Measurements from ENCODE around the gene TMEM184A. TPM values are rescaled to one million over a fixed set of nuclear protein-coding genes. Genes with fewer than 3 reads are reported as not detected.

TMEM184A gene
- total RNA-seq, 2 donors from 2014 or later = 0.28 TPM; not detected in 1

DNA sequence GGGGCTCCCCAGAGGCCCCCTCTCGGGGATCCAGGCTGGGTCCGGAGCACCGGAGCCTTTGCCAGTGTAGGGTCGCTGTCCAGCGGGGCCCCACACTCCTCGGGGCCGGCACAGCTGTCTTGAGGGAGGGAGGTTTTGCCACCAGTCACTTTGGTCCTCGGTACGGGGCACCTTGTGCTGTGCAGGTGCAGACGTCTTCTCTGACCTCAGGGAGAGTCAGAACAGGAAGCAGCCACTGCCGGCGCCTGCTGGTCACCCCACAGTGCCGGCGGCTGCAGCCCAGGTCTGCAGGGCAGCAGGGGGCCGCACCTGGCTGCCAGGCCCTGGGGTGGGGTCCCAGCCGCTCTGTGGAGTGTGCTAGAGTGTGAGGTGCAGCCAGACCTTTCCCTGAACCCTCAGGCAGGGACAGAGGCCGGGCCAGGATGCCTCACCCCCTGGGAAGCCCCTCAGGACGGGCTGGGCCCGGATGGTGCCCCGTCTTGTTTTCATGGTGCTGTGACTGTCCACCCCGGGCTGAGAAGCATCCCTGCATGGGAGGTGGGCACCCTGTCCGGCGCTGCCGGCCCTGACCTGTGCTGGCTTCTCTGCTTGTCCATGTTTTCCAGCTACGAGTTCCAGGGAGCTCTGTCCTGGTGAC lies 17.3 kb downstream of the TMEM184A start:
- Histone ChIP-seq H3K4me1 (peaks cover 0 to 56% of the 10 kb centered on the region in 2 donors), H3K36me3 (peaks cover 52% of the 10 kb centered on the region)
- DNase-seq (ENCODE audit: low spot score) = no peak

DNA sequence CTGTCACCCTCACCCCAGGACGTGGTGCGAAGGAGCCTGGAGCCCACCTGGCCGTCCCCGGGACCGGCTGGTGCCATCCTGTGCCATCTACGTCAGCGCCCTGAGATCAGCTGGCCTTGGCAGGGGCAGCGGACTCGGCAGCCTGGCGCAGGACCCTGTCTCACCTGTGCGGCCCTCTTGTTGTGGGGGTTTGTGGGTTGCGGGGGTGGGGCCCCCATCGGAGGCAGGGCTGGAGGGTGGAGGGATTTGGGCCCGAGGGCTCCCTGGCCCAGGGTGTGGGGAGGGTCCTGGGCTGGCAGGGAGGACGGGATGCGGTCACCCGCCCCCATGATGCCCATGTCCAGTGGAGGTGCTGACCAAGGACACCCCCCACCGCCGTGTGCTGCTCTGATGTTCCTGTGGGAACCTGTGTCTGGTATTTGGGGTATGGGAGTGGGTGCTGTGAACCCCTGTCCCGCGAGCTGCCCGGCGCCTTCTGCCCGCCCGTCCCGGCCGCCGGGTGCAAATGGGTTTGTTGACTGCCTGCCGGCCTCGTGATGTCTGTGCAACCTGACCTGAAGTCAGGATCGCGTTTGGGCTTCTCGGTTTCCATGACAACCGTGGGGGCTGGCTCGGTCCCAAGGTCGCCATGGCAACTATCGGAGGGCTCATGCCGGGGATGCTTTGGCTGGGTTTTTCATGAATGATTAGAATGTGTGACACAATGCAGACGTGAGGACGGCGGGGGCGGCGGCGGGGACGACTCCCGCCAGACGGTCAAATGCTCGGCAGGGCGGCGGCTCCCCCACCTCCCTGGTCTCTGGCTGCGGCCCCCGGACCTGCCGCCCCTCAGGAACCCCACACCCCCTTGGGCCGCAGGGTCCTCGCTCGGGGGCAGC lies 18.2 kb downstream of the TMEM184A start:
- Histone ChIP-seq H3K36me3 (peaks cover 44% of the 10 kb centered on the region), H3K27me3 (no peaks in the 10 kb centered on the region), H3K4me3 (peak overlapping the region; percentile 42 to 58), H3K27ac (peak overlapping the region; percentile 99 to 100), H3K4me1 (peaks cover 0 to 64% of the 10 kb centered on the region in 2 donors), H3K9me3 (no peaks in the 10 kb centered on the region)
- TF ChIP-seq, protein P1, sequence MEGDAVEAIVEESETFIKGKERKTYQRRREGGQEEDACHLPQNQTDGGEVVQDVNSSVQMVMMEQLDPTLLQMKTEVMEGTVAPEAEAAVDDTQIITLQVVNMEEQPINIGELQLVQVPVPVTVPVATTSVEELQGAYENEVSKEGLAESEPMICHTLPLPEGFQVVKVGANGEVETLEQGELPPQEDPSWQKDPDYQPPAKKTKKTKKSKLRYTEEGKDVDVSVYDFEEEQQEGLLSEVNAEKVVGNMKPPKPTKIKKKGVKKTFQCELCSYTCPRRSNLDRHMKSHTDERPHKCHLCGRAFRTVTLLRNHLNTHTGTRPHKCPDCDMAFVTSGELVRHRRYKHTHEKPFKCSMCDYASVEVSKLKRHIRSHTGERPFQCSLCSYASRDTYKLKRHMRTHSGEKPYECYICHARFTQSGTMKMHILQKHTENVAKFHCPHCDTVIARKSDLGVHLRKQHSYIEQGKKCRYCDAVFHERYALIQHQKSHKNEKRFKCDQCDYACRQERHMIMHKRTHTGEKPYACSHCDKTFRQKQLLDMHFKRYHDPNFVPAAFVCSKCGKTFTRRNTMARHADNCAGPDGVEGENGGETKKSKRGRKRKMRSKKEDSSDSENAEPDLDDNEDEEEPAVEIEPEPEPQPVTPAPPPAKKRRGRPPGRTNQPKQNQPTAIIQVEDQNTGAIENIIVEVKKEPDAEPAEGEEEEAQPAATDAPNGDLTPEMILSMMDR (IDR thresholded peaks at IDR 0.05) = no peak
- peak; percentile 100 for DNase-seq (ENCODE audit: low spot score)

More for the DNA sequence above, 17.3 kb downstream of the TMEM184A start:
- no peaks in the 10 kb centered on the region for H3K27me3 ChIP-seq
- H3K9me3 ChIP-seq = no peaks in the 10 kb centered on the region
- H3K27ac ChIP-seq = peak overlapping the region; percentile 99 to 100
- H3K4me3 ChIP-seq = peak overlapping the region; percentile 42 to 58
- TF ChIP-seq, protein P1 (IDR thresholded peaks at IDR 0.05) = no peak

DNA sequence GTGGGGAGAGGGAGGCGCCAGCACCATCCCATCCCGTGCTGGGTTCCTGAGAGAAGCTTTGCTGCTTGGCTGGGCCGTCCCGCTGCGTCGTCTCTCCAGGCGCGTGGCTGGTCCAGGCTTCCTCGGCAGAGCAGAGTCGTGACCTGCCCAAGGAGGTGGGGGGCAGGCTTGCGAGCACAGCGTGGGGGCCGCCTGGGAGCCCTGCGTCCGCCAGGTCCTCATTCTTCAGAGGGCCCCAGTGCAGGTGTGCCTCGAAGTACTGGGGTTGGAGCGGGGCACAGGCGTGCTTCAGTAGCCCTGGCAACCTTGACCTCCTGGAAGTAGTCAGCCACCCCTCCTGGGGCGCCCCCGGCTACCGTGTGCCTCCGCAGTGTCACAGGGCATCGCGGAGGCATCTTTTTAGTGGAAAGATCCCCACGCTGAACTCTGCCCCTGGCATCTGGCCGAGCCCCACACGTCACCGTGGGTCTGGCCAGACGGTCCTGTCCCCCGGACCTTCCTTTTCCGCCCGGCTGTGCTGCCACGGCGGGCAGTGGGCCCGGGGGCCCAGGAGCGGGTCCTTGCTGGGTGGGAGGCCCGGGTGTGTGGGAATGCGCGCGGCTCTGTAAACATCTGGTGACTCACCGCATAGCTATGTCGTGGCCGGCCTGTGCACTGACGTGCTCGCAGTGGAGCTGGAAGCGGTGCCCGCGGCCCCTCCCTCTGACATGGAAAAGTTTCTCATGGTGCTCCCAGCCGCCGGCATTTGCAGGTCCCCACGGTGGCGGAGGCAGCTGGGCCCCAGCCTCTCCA lies 19.1 kb downstream of the TMEM184A start:
- peaks cover 36% of the 10 kb centered on the region for H3K36me3 ChIP-seq
- H3K9me3 ChIP-seq = no peaks in the 10 kb centered on the region
- peak overlapping the region; percentile 42 to 58 for H3K4me3 ChIP-seq
- peak; percentile 99 for DNase-seq (ENCODE audit: low spot score)
- H3K4me1 ChIP-seq = peaks cover 0 to 71% of the 10 kb centered on the region in 2 donors
- peak overlapping the region; percentile 99 to 100 for H3K27ac ChIP-seq
- TF ChIP-seq, protein P1 (IDR thresholded peaks at IDR 0.05) = no peak
- no peaks in the 10 kb centered on the region for H3K27me3 ChIP-seq

DNA sequence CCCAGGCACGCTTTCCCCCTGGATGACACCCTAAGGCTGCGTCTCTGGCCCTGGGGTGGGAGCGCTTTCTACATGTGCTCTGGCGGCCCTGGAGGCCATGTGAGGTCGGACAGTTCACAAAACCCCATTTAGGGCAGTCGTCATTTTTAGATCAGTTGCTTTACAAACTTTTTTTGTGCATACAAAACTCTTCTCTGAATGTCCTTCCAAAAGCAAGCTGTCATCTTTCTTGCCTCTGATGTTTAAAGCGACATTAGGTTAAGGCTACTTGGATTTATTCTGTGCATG lies 19.6 kb downstream of the TMEM184A start:
- TF ChIP-seq, protein P1 (IDR thresholded peaks at IDR 0.05) = no peak

DNA sequence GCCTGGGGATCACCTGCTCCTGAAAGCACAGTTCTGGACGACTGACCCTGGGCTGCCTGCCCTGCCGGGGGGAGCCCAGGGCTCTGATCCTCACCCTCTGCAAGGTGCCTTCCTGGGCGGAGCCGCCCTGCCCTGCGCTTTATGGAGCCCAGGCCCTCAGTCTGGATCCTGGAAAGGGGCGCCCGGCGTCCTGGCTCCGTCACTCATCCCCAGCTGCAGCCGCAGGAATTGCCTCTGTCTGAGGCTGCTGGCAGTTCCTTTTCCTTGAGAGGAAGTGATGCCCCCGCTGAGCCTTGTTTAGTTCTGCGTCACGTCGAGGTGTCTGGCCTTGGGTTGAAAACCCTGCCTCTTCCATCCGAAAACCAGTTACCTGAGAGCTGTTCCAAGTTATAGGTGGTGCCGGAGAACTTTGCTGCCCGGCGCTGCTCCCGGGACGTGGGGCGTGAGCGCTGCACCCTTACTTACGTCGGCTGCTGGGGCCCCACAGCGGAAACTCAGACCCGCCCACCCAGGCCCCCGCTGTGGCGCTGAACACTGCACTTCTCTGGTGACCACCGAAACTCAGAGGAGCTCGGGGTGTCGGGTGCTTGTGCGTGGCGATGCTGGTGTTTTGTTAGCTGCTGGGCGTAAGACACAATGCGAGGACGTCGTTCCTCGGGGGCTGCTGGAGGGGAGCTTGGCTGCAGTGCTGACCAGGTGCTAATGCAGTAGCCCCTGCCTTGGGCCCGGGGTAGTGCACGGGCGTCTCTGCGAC lies 20.1 kb downstream of the TMEM184A start:
- Histone ChIP-seq H3K27ac (peak overlapping the region; percentile 99 to 100), H3K4me1 (peaks cover 0 to 77% of the 10 kb centered on the region in 2 donors), H3K9me3 (no peaks in the 10 kb centered on the region), H3K36me3 (peaks cover 25% of the 10 kb centered on the region), H3K27me3 (no peaks in the 10 kb centered on the region), H3K4me3 (no peak overlapping the region)
- TF ChIP-seq, protein P1 (IDR thresholded peaks at IDR 0.05) = no peak
- peak; percentile 56 for DNase-seq (ENCODE audit: low spot score)

More for the DNA sequence above, 19.6 kb downstream of the TMEM184A start:
- peaks cover 0 to 77% of the 10 kb centered on the region in 2 donors for H3K4me1 ChIP-seq
- H3K27ac ChIP-seq = peak overlapping the region; percentile 99 to 100
- H3K4me3 ChIP-seq = peak overlapping the region in 1 of 2 donors; percentile 58
- DNase-seq (ENCODE audit: low spot score) = no peak
- no peaks in the 10 kb centered on the region for H3K27me3 ChIP-seq
- H3K9me3 ChIP-seq = no peaks in the 10 kb centered on the region
- H3K36me3 ChIP-seq = peaks cover 31% of the 10 kb centered on the region
